IPS-20b (cell line): ENCODE measurements around the gene TMEM121.
"Not testable (repeated sequence)": the region's sequence is repeated elsewhere in the genome, so short reads cannot be mapped to it uniquely, and the experiment has no call there.

ENCODE experiments used
- H3K27ac ChIP-seq: one replicate; pipeline ENCODE4 v1.5.1; 2013; ENCODE audit warnings: low read length
- H3K27me3 ChIP-seq: 2 replicates; pipeline ENCODE4 v1.6.1; 2013; ENCODE audit warnings: mild to moderate bottlenecking, low read length, inconsistent platforms; ENCODE audit not compliant: insufficient read depth
- H3K36me3 ChIP-seq: 2 replicates; pipeline ENCODE4 v1.6.1; 2013; ENCODE audit warnings: low read depth, mild to moderate bottlenecking, inconsistent platforms, low read length, moderate library complexity; ENCODE audit not compliant: insufficient read depth
- H3K4me1 ChIP-seq: 2 replicates; pipeline ENCODE4 v1.6.1; 2013; ENCODE audit warnings: mild to moderate bottlenecking, control low read depth, inconsistent platforms, low read length, moderate library complexity; ENCODE audit not compliant: insufficient read depth
- H3K4me3 ChIP-seq: 2 replicates; pipeline ENCODE4 v1.5.1; 2013; ENCODE audit warnings: mild to moderate bottlenecking, low read length, inconsistent platforms
- H3K9ac ChIP-seq: 2 replicates; pipeline ENCODE4 v1.6.1; 2013; ENCODE audit warnings: low read depth, mild to moderate bottlenecking, inconsistent platforms, low read length, moderate library complexity
- H3K9me3 ChIP-seq: 2 replicates; pipeline ENCODE4 v1.6.1; 2013; ENCODE audit warnings: mild to moderate bottlenecking, low read depth, low read length, inconsistent platforms; ENCODE audit not compliant: insufficient read depth

Gene TMEM121

DNA sequence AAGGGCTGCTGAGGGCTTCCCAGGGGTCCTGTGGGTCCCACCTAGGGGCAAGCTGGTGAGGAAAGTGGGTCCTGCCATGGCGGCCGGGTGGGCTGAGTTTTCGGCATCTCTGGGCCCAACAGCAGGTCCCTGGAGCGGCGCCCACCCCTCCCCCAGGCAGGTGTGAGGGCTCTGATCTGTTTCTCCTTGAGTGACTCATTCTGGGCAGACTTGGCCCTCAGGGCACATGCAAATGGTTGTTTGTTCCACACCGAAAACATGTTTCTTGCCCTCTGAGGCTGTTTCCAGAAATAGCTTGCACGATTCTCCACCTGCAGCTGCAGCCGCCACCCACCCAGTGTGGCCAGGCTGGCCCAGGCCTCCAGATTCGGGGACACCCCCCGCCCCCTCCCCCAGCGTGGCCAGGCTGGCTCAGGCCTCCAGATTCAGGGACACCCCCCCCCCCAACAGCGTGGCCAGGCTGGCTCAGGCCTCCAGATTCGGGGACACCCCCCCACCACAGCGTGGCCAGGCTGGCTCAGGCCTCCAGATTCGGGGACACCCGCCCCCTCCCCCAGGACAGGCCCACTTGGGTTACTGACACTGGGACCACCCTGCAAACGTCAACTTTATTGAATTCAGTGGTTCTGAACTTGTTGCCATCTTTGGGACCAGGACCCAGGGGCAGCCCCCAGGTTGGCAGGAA is 48.8 kb downstream of the TMEM121 start:
- not testable (repeated sequence) for H3K27ac ChIP-seq, H3K27me3 ChIP-seq, H3K4me1 ChIP-seq, H3K36me3 ChIP-seq, H3K9ac ChIP-seq, H3K4me3 ChIP-seq
- peaks cover 39% of the 10 kb centered on the region for H3K9me3 ChIP-seq

DNA sequence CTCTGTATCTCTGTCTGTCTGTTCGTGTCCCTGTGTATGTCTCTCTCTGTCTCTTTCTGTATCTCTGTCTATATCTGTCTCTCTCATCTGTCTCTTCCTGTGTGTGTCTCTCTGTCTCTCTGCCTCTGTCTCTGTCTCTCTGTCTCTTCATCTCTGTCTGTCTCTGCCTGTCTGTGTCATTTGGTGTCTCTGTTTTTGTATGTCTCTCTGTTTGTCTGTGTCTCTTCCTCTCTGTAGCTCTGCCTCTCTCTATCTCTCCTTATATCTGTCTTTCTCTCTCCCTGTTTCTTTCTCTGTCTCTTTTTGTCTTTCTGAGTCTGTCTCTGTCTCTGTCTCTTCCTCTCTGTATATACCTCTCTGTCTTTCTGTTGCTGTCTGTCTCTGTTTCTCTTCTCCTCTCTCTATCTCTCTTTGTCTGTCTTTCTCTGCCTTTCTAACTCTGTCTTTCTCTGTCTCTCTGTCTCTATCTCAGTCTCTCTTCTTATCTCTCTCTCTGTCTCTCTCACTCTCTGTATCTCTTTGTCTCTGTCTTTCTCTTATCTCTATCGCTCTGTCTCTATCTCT is 50.2 kb downstream of the TMEM121 start:
- Histone ChIP-seq H3K27ac (no peak overlapping the region), H3K4me1 (no peaks in the 10 kb centered on the region), H3K9ac (no peak overlapping the region), H3K4me3 (no peak overlapping the region), H3K9me3 (peaks cover 39% of the 10 kb centered on the region), H3K36me3 (no peaks in the 10 kb centered on the region), H3K27me3 (0 out of 2 replicates have a peak, but pooled peaks cover 4% of the 10 kb centered on the region)

- H3K9ac ChIP-seq: no peak overlapping the region
- no peaks in the 10 kb centered on the region for H3K4me1 ChIP-seq
- 0 out of 2 replicates have a peak, but pooled peaks cover 4% of the 10 kb centered on the region for H3K27me3 ChIP-seq
- H3K4me3 ChIP-seq: peak overlapping the region; percentile 33; the same call in 1 of the 2 replicates
- H3K9me3 ChIP-seq: peaks cover 46% of the 10 kb centered on the region
- no peaks in the 10 kb centered on the region for H3K36me3 ChIP-seq
- H3K27ac ChIP-seq: no peak overlapping the region
These were observed 51.0 kb downstream of the TMEM121 start for GRCh38 chr14:105577314-105577861.

DNA sequence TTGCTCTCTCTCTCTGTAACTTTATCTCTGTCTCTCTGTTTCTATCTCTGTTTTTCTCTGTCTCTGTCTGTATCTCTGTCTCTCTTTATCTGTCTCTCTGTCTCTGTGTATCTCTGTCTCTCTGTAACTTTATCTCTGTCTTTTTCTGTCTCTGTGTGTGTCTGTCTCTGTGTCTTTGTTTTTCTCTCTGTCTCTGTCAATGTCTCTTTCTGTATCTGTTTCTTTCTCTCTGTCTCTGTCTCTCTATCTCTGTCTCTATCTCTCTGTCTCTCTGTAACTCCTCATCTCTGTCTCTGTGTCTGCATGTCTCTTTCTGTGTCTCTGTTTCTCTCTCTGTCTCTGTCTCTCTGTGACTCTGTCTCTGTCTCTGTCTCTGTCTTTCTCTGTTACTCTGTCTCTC is 51.7 kb downstream of the TMEM121 start:
- Histone ChIP-seq H3K4me1 (no peaks in the 10 kb centered on the region), H3K4me3 (peak overlapping the region; percentile 33; the same call in 1 of the 2 replicates), H3K27ac (no peak overlapping the region), H3K9me3 (peaks cover 51% of the 10 kb centered on the region), H3K36me3 (no peaks in the 10 kb centered on the region), H3K9ac (no peak overlapping the region), H3K27me3 (0 out of 2 replicates have a peak, but pooled peaks cover 4% of the 10 kb centered on the region)

DNA sequence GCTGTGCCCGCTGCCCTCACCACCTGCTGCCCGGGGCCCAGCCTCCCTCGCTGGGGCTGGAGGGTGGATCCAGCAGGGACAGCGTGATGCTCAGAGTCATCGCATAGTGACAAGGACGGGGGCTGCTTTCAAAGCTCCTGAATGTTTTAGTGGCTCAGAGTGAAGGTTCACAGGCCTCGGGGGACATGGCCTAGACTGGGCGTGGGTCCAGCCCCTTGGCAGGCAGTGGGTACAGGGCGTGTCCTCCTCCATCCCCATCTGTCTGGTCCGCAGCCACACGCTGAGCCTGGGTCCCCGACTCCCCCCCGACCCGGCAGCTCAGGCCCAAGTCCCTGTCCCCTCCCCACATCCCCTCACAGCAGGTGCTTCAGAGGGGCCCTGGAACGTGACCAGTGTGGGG is 52.8 kb downstream of the TMEM121 start:
- H3K36me3 ChIP-seq, H3K27me3 ChIP-seq, H3K9ac ChIP-seq, H3K4me3 ChIP-seq, H3K4me1 ChIP-seq, H3K27ac ChIP-seq: not testable (repeated sequence)
- peaks cover 46% of the 10 kb centered on the region for H3K9me3 ChIP-seq
